ENCODE data around the gene GGT5.

GRCh38 chr22:24178502-24179440 is 66.1 kb downstream of the GGT5 start:
- TF ChIP-seq CTCF (IDR thresholded peaks at IDR 0.05) (no peak), POLR2A (IDR thresholded peaks at IDR 0.05) (no peak)
